Cardiac muscle cell (in vitro differentiated cells and primary cell): Measurements from ENCODE around the gene MTOR. TPM values are rescaled to one million over a fixed set of nuclear protein-coding genes. Genes with fewer than 3 reads are reported as not detected.
"Not testable (repeated sequence)": the region's sequence is repeated elsewhere in the genome, so short reads cannot be mapped to it uniquely, and the experiment has no call there.

Experiments
- DNase-seq, 2 donors: peaks; one replicate each; pipeline versions ENCODE4 v3.0.0 to v3.0.0-alpha.2; 2010 to 2017; ENCODE audit warnings: low read depth in 1 of 2, low spot score in 1 of 2
- H3K27ac ChIP-seq: fragments of 200-600 bp; sonication (generic); 2 replicates; pipeline ENCODE4 v1.5.1; 2016
- H3K27me3 ChIP-seq: fragments of 200-600 bp; sonication (generic); 2 replicates; pipeline ENCODE4 v1.6.0; 2016; ENCODE audit warnings: control low read depth
- H3K36me3 ChIP-seq: fragments of 200-600 bp; sonication (generic); 2 replicates; pipeline ENCODE4 v1.5.1; 2016; ENCODE audit warnings: control low read depth
- H3K4me1 ChIP-seq: fragments of 200-600 bp; sonication (generic); 2 replicates; pipeline ENCODE4 v1.8.1; 2017; ENCODE audit warnings: low read depth, mild to moderate bottlenecking, mixed run types
- H3K4me3 ChIP-seq: fragments of 200-600 bp; sonication (generic); 2 replicates; pipeline ENCODE4 v1.5.1; 2016; ENCODE audit warnings: mild to moderate bottlenecking
- H3K9me3 ChIP-seq: fragments of 200-600 bp; sonication (generic); 2 replicates; pipeline ENCODE4 v1.5.1; 2017; ENCODE audit warnings: low read depth, mild to moderate bottlenecking, control low read depth
- CTCF ChIP-seq: IDR thresholded peaks from 2 replicates; pipeline ENCODE4 v1.5.1; 2012; ENCODE audit warnings: low read depth, mild to moderate bottlenecking, low read length
- polyA plus RNA-seq: library from polyadenylated mRNA; unstranded; fragments of >200 nt; fragmentation: Nextera tagmentation; extraction: Ambion mirVana; gene quantifications from 2 replicates; pipeline ENCODE4 v1.2.1, GENCODE V29; 2016
- total RNA-seq: library from RNA; depleted of rRNA; stranded (reverse); fragments of >200 nt; gene quantifications from 2 replicates; pipeline ENCODE4 v1.2.3, GENCODE V29; 2016

MTOR gene
- total and polyA plus RNA-seq, 2 experiments from 2014 or later: 21.5 to 45.7 TPM

GRCh38 chr1:11301601-11302000, 39.2 kb upstream of the MTOR start:
- no peak for TF ChIP-seq CTCF
- Histone ChIP-seq H3K4me1 (no peaks in the 10 kb centered on the region), H3K36me3 (no peaks in the 10 kb centered on the region), H3K4me3 (no peak overlapping the region), H3K27ac (no peak overlapping the region), H3K9me3 (no peaks in the 10 kb centered on the region), H3K27me3 (no peaks in the 10 kb centered on the region)
- DNase-seq: no peak

DNA sequence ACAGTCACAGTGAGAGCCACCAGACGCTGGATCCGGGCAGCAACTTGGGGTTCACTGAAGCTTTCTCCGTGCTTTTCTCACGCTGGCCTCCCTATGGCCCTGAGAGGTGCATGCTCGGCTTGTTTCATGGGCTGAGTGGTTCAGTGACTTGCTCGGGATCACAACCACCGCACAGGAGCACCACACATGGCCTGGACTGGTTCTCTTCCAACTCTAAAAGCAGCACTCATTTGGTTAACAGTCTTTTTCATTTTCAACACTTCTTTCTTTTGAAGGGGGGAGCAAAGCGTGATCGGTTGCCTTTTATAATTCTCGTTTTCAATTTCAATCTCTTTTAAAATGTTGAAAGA, 36.8 kb upstream of the MTOR start:
- Histone ChIP-seq H3K27me3 (no peaks in the 10 kb centered on the region), H3K27ac (no peak overlapping the region), H3K36me3 (no peaks in the 10 kb centered on the region), H3K4me3 (no peak overlapping the region), H3K9me3 (no peaks in the 10 kb centered on the region), H3K4me1 (no peaks in the 10 kb centered on the region)
- DNase-seq: no peak
- no peak for TF ChIP-seq CTCF

- H3K27me3 ChIP-seq: no peaks in the 10 kb centered on the region
- no peak for DNase-seq
- no peaks in the 10 kb centered on the region for H3K36me3 ChIP-seq
- no peak overlapping the region for H3K4me3 ChIP-seq
- no peak overlapping the region for H3K27ac ChIP-seq
- H3K9me3 ChIP-seq: no peaks in the 10 kb centered on the region
- H3K4me1 ChIP-seq: no peaks in the 10 kb centered on the region
- no peak for TF ChIP-seq CTCF
Measured at GRCh38 chr1:11298390-11299224, 36.3 kb upstream of the MTOR start.

DNA sequence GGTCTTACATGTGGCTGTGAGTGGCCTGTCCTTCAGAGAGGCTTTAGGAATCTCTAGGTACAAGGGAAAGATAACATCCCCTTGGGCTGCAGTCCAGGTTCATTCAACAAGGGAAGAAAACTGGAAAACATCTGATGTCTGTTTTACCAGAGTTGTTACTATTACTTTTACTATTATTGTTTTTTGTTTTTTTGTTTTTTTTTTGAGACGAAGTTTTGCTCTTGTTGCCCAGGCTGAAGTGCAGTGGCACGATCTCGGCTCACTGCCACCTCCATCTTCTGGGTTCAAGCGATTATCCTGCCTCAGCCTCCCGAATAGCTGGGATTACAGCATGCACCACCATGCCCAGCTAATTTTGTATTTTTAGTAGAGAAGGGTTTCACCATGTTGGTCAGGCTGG, 35.4 kb upstream of the MTOR start:
- not testable (repeated sequence) for H3K27me3 ChIP-seq, H3K4me1 ChIP-seq, H3K27ac ChIP-seq, DNase-seq, H3K4me3 ChIP-seq, H3K9me3 ChIP-seq, H3K36me3 ChIP-seq

GRCh38 chr1:11295905-11296304, 33.6 kb upstream of the MTOR start:
- Histone ChIP-seq H3K27ac (no peak overlapping the region), H3K4me3 (no peak overlapping the region), H3K4me1 (peaks cover 4% of the 10 kb centered on the region), H3K27me3 (no peaks in the 10 kb centered on the region), H3K9me3 (no peaks in the 10 kb centered on the region), H3K36me3 (no peaks in the 10 kb centered on the region)
- DNase-seq: no peak
- TF ChIP-seq CTCF: no peak

GRCh38 chr1:11294951-11295350, 32.6 kb upstream of the MTOR start:
- no peak for DNase-seq
- TF ChIP-seq CTCF: no peak
- Histone ChIP-seq H3K4me3 (no peak overlapping the region), H3K9me3 (no peaks in the 10 kb centered on the region), H3K4me1 (peaks cover 4% of the 10 kb centered on the region), H3K36me3 (no peaks in the 10 kb centered on the region), H3K27me3 (no peaks in the 10 kb centered on the region), H3K27ac (no peak overlapping the region)
